OCI-LY1 (cell line): Measurements from ENCODE around the gene SMURF2.

Experiments used
- H2AFZ ChIP-seq: fragments of 200-600 bp; sonication (generic), shearing (Covaris generic); 2 replicates; pipeline ENCODE4 v1.6.0; 2014; ENCODE audit warnings: antibody characterized with exemption, mild to moderate bottlenecking, low read length
- H3F3A ChIP-seq: fragments of 200-600 bp; sonication (generic), shearing (Covaris generic); 2 replicates; pipeline ENCODE4 v1.6.0; 2014; ENCODE audit warnings: mild to moderate bottlenecking, antibody characterized with exemption, low read length, moderate library complexity; ENCODE audit not compliant: insufficient read depth
- H3K27ac ChIP-seq: fragments of 200-600 bp; sonication (generic); 2 replicates; pipeline ENCODE4 v1.5.1; 2014; ENCODE audit warnings: low read length, mixed run types, mild to moderate bottlenecking, low read depth; ENCODE audit not compliant: poor library complexity, severe bottlenecking
- H3K27me3 ChIP-seq: fragments of 200-600 bp; sonication (generic); 2 replicates; pipeline ENCODE4 v1.6.0; 2014; ENCODE audit warnings: antibody characterized with exemption, mild to moderate bottlenecking, low read length, moderate library complexity; ENCODE audit not compliant: insufficient read depth
- H3K36me3 ChIP-seq: fragments of 200-600 bp; sonication (generic); 2 replicates; pipeline ENCODE4 v1.6.1; 2014; ENCODE audit warnings: mild to moderate bottlenecking, antibody characterized with exemption, low read length, moderate library complexity, mixed read lengths; ENCODE audit not compliant: insufficient read depth
- H3K4me1 ChIP-seq: fragments of 200-600 bp; sonication (generic); 2 replicates; pipeline ENCODE4 v1.5.1; 2014; ENCODE audit warnings: mild to moderate bottlenecking, low read length, moderate library complexity; ENCODE audit not compliant: insufficient read depth, severe bottlenecking
- H3K4me2 ChIP-seq: fragments of 200-600 bp; sonication (generic), shearing (Covaris generic); 2 replicates; pipeline ENCODE4 v1.6.1; 2014; ENCODE audit warnings: low read length
- H3K4me3 ChIP-seq: fragments of 200-600 bp; sonication (generic); 2 replicates; pipeline ENCODE4 v1.5.1; 2014; ENCODE audit warnings: low read length, low read depth, mild to moderate bottlenecking, mixed read lengths; ENCODE audit not compliant: poor library complexity, severe bottlenecking
- H3K79me2 ChIP-seq: fragments of 200-600 bp; shearing (Covaris generic); 2 replicates; pipeline ENCODE4 v1.6.1; 2016; ENCODE audit warnings: mixed run types, low read length, mixed read lengths; ENCODE audit not compliant: insufficient read depth
- H3K9ac ChIP-seq: fragments of 200-600 bp; sonication (generic), shearing (Covaris generic); 2 replicates; pipeline ENCODE4 v1.6.1; 2014; ENCODE audit warnings: mild to moderate bottlenecking, low read length, mixed read lengths
- H3K9me2 ChIP-seq: fragments of 200-600 bp; sonication (generic), shearing (Covaris generic); 2 replicates; pipeline ENCODE4 v1.6.1; 2014; ENCODE audit warnings: low read depth, mild to moderate bottlenecking, low read length, mixed read lengths
- H3K9me3 ChIP-seq: fragments of 200-600 bp; shearing (Covaris generic); 2 replicates; pipeline ENCODE4 v1.6.1; 2014; ENCODE audit warnings: low read length, mixed read lengths
- H4K20me1 ChIP-seq: fragments of 200-600 bp; sonication (generic), shearing (Covaris generic); 2 replicates; pipeline ENCODE4 v1.6.0; 2016; ENCODE audit warnings: mild to moderate bottlenecking, low read length; ENCODE audit not compliant: insufficient read depth
- CTCF ChIP-seq: fragments of 200-600 bp; sonication (generic), shearing (Covaris generic); IDR thresholded peaks from 2 replicates; pipeline ENCODE4 v1.5.1; 2017; ENCODE audit warnings: mild to moderate bottlenecking, antibody characterized with exemption, low read length, moderate library complexity, mixed read lengths
- EZH2 ChIP-seq: fragments of 200-600 bp; sonication (generic), shearing (Covaris generic); IDR thresholded peaks from 2 replicates; pipeline ENCODE4 v1.8.0; 2017; ENCODE audit warnings: borderline replicate concordance, mixed run types, mild to moderate bottlenecking, antibody characterized with exemption, low read length, moderate library complexity, mixed read lengths

The SMURF2 gene

GRCh38 chr17:64502809-64503208, 159.3 kb downstream of the SMURF2 start:
- Histone ChIP-seq H3K4me3 (no peak overlapping the region), H3K36me3 (peaks cover 80% of the 10 kb centered on the region), H2AFZ (no peak overlapping the region), H3K9me3 (no peaks in the 10 kb centered on the region), H3F3A (peaks cover 43% of the 10 kb centered on the region), H3K4me2 (no peak overlapping the region), H3K9ac (no peak overlapping the region), H4K20me1 (peaks cover 5% of the 10 kb centered on the region), H3K9me2 (no peaks in the 10 kb centered on the region), H3K4me1 (peaks cover 71% of the 10 kb centered on the region), H3K79me2 (peaks cover 24% of the 10 kb centered on the region), H3K27ac (no peak overlapping the region), H3K27me3 (no peaks in the 10 kb centered on the region)
- no peak for TF ChIP-seq CTCF
- no peak for TF ChIP-seq EZH2

GRCh38 chr17:64502021-64502420, 160.1 kb downstream of the SMURF2 start:
- Histone ChIP-seq H3K79me2 (peaks cover 20% of the 10 kb centered on the region), H4K20me1 (peaks cover 5% of the 10 kb centered on the region), H3K27ac (no peak overlapping the region)

GRCh38 chr17:64500862-64501765, 161.0 kb downstream of the SMURF2 start:
- no peak overlapping the region for H3K4me2 ChIP-seq
- peaks cover 76% of the 10 kb centered on the region for H3K4me1 ChIP-seq

More at GRCh38 chr17:64502021-64502420, 160.1 kb downstream of the SMURF2 start:
- H3K4me3 ChIP-seq = no peak overlapping the region
- H3K36me3 ChIP-seq = peaks cover 83% of the 10 kb centered on the region
- H3K27me3 ChIP-seq = no peaks in the 10 kb centered on the region
- TF ChIP-seq CTCF = no peak
- no peak for TF ChIP-seq EZH2
- H3F3A ChIP-seq = peaks cover 49% of the 10 kb centered on the region
- no peak overlapping the region for H3K4me2 ChIP-seq
- no peak overlapping the region for H3K9ac ChIP-seq
- H3K9me2 ChIP-seq = no peaks in the 10 kb centered on the region
- no peak overlapping the region for H2AFZ ChIP-seq
- peaks cover 76% of the 10 kb centered on the region for H3K4me1 ChIP-seq
- H3K9me3 ChIP-seq = no peaks in the 10 kb centered on the region

More at GRCh38 chr17:64500862-64501765, 161.0 kb downstream of the SMURF2 start:
- Histone ChIP-seq H3K36me3 (peaks cover 83% of the 10 kb centered on the region), H3K27ac (no peak overlapping the region), H2AFZ (no peak overlapping the region), H4K20me1 (peaks cover 5% of the 10 kb centered on the region), H3K27me3 (no peaks in the 10 kb centered on the region), H3K9ac (no peak overlapping the region), H3F3A (peaks cover 50% of the 10 kb centered on the region), H3K9me3 (no peaks in the 10 kb centered on the region), H3K79me2 (peaks cover 25% of the 10 kb centered on the region), H3K4me3 (no peak overlapping the region), H3K9me2 (no peaks in the 10 kb centered on the region)
- TF ChIP-seq EZH2 (no peak), CTCF (no peak)
